ENCODE measurements around the gene ARHGAP26. TPM values are rescaled to one million over a fixed set of nuclear protein-coding genes. Genes with fewer than 3 reads are reported as not detected.
"Not testable (repeated sequence)": the region's sequence is repeated elsewhere in the genome, so short reads cannot be mapped to it uniquely, and the experiment has no call there.

ARHGAP26 gene
- total RNA-seq, 1 donor from 2014 or later: 8.6 TPM

DNA sequence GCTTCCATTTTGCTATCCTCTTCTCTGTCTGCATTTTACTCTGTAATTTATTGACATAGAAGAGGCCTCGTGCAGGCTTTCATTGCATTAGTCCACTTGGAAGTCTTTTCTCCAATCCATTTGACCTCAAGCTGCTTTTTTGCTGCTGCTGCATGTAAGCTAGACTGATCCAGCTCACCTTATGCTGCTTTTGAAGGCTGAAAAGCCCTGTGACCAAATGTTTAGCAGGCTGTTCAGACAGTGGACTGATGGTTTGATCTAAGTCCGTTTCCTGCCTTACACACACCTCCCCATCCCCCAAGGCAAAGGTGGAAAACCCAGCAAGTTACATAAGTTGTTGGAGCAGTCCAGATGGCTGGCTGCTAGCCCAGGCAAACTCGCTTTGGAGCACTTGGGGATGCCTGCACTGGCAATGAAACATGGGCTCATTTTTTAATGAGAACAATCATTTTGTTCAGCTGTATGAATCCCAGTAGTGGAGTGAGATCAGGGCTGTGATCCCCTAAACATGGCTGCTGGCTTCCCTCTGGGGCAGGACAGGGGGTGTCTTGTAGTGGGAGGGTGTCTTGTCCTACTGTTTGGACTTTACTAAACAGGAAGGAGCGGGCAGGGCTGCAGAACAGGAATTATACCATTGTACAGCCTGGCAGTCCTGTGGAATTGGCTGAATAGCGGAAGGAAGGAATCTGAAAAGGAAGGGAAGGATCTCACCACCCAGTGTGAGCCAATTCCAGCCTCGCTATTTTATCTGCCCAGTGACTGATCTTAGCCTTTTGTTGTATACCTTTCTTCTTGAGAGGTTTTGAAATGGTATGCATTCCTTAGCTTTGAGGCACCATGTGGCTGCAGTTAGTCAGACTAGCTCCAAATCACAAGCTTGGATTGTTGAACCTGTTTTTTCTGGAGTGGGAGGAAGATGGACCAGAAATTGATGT lies 212.0 kb downstream of the ARHGAP26 start:
- TF ChIP-seq, protein P1, sequence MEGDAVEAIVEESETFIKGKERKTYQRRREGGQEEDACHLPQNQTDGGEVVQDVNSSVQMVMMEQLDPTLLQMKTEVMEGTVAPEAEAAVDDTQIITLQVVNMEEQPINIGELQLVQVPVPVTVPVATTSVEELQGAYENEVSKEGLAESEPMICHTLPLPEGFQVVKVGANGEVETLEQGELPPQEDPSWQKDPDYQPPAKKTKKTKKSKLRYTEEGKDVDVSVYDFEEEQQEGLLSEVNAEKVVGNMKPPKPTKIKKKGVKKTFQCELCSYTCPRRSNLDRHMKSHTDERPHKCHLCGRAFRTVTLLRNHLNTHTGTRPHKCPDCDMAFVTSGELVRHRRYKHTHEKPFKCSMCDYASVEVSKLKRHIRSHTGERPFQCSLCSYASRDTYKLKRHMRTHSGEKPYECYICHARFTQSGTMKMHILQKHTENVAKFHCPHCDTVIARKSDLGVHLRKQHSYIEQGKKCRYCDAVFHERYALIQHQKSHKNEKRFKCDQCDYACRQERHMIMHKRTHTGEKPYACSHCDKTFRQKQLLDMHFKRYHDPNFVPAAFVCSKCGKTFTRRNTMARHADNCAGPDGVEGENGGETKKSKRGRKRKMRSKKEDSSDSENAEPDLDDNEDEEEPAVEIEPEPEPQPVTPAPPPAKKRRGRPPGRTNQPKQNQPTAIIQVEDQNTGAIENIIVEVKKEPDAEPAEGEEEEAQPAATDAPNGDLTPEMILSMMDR (IDR thresholded peaks at IDR 0.05; ENCODE audit: insufficient read depth, low read length, poor library complexity, severe bottlenecking): no peak
- no peak for DNase-seq (ENCODE audit: low read depth)
- Histone ChIP-seq H3K27me3 (ENCODE audit: control insufficient read depth, insufficient read depth, low read length) (no peaks in the 10 kb centered on the region), H3K36me3 (ENCODE audit: control insufficient read depth, insufficient read depth, low read length) (no peaks in the 10 kb centered on the region), H3K4me3 (ENCODE audit: low read depth, low read length) (no peak overlapping the region)

DNA sequence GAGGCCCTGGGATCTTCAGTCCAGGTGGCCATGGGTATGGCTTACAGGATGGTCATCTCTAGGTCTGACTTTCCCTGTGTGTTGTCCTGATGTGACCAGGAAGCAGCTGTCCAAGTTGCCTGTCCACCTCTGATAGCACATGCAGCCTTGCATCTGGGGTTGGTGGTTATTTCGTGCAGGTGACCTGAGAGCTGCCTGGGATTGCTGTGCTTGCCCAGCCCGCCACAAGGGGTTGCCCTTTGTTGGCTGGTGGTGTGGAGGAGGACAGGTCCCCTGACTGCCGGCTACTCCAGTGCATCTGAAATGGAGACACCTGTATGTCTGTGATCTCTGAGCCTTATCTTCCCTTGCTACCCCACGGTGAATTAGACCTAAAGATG lies 212.6 kb downstream of the ARHGAP26 start:
- Histone ChIP-seq H3K4me3 (ENCODE audit: low read depth, low read length) (no peak overlapping the region), H3K27me3 (ENCODE audit: control insufficient read depth, insufficient read depth, low read length) (no peaks in the 10 kb centered on the region), H3K36me3 (ENCODE audit: control insufficient read depth, insufficient read depth, low read length) (no peaks in the 10 kb centered on the region)
- no peak for DNase-seq (ENCODE audit: low read depth)
- TF ChIP-seq, protein P1 (IDR thresholded peaks at IDR 0.05; ENCODE audit: insufficient read depth, low read length, poor library complexity, severe bottlenecking): peak; percentile 36

DNA sequence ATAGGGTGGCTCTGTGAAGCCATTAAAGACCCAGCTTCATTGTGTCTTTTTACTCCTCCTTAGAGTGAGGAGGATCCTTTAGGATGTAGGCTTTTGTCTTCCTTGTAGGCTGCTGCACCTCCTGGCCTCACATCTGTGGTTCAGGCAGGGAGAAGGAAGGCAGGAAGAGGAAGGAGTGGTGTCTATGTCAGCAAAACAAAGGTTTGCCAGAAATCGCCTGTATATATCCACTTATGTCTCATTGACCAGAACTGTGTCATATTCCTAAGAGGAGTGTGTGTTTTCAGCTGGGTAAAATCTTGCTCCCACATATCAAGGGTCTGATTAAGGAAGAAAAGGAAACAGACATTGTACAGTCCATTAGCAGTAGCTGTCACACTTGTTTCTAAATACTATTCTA lies 213.8 kb downstream of the ARHGAP26 start:
- no peak for DNase-seq (ENCODE audit: low read depth)
- H3K36me3 ChIP-seq (ENCODE audit: control insufficient read depth, insufficient read depth, low read length): no peaks in the 10 kb centered on the region
- TF ChIP-seq, protein P1 (IDR thresholded peaks at IDR 0.05; ENCODE audit: insufficient read depth, low read length, poor library complexity, severe bottlenecking): no peak
- no peak overlapping the region for H3K4me3 ChIP-seq (ENCODE audit: low read depth, low read length)
- H3K27me3 ChIP-seq (ENCODE audit: control insufficient read depth, insufficient read depth, low read length): no peaks in the 10 kb centered on the region

DNA sequence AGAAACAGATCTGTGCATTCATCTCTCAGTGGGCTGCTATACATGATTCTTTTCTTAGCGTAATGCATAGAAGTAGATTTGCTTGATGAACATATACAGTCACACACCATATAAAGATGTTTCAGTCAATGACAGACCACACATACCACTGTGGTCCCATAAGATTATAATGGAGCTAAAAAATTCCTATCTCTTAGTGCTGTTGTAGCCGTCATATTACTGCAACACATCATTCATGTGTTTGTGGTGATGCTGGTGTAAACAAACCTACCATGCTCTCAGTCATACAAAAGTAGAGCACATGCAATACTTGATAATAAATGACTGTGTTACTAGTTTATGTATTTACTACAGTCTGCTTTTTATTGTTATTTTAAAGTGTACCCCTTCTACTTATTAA lies 214.3 kb downstream of the ARHGAP26 start:
- no peaks in the 10 kb centered on the region for H3K36me3 ChIP-seq (ENCODE audit: control insufficient read depth, insufficient read depth, low read length)
- TF ChIP-seq, protein P1 (IDR thresholded peaks at IDR 0.05; ENCODE audit: insufficient read depth, low read length, poor library complexity, severe bottlenecking): no peak
- H3K4me3 ChIP-seq (ENCODE audit: low read depth, low read length): no peak overlapping the region
- no peaks in the 10 kb centered on the region for H3K27me3 ChIP-seq (ENCODE audit: control insufficient read depth, insufficient read depth, low read length)
- DNase-seq (ENCODE audit: low read depth): no peak

DNA sequence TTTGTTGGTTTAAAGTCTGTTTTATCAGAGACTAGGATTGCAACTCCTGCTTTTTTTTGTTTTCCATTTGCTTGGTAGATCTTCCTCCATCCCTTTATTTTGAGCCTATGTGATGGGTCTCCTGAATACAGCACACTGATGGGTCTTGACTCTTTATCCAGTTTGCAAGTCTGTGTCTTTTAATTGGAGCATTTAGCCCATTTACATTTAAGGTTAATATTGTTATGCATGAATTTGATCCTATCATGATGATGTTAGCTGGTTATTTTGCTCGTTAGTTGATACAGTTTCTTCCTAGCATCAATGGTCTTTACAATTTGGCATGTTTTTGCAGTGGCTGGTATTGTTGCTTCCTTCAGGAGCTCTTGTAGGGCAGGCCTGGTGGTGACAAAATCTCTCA lies 219.1 kb downstream of the ARHGAP26 start:
- not testable (repeated sequence) for DNase-seq (ENCODE audit: low read depth); H3K27me3 ChIP-seq (ENCODE audit: control insufficient read depth, insufficient read depth, low read length); H3K4me3 ChIP-seq (ENCODE audit: low read depth, low read length); H3K36me3 ChIP-seq (ENCODE audit: control insufficient read depth, insufficient read depth, low read length)

DNA sequence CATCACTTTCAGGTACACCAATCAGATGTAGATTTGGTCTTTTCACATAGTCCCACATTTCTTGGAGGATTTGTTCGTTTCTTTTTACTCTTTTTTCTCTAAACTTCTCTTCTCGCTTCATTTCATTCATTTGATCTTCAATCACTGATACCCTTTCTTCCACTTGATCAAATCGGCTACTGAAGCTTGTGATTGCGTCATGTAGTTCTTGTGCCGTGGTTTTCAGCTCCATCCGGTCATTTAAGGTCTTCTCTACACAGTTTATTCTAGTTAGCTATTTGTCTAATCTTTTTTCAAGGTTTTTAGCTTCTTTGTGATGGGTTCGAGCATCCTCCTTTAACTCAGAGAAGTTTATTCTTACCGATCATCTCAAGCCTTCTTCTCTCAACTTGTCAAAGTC lies 219.9 kb downstream of the ARHGAP26 start:
- H3K36me3 ChIP-seq (ENCODE audit: control insufficient read depth, insufficient read depth, low read length); DNase-seq (ENCODE audit: low read depth); H3K4me3 ChIP-seq (ENCODE audit: low read depth, low read length); H3K27me3 ChIP-seq (ENCODE audit: control insufficient read depth, insufficient read depth, low read length): not testable (repeated sequence)

DNA sequence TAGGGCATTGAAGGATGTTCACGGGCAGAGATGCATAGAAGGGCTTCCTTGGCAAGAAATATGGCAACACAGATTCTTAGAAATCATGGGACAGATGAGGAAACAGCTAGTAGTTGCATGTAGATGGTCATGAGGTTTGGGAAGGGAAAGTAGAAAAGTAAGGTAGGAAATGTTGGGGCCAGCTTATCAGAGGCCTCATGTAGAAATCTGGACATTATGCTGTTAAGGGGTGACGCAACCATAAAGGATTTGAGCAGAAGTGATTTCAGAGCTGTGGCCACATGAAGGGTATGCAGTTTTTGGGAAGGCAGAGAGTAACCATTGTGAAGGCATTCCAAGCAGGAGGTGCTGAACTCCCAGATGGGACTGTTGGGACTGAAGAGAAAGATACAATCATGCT lies 224.0 kb downstream of the ARHGAP26 start:
- Histone ChIP-seq H3K27me3 (ENCODE audit: control insufficient read depth, insufficient read depth, low read length) (no peaks in the 10 kb centered on the region), H3K36me3 (ENCODE audit: control insufficient read depth, insufficient read depth, low read length) (no peaks in the 10 kb centered on the region), H3K4me3 (ENCODE audit: low read depth, low read length) (no peak overlapping the region)
- DNase-seq (ENCODE audit: low read depth): no peak
- TF ChIP-seq, protein P1 (IDR thresholded peaks at IDR 0.05; ENCODE audit: insufficient read depth, low read length, poor library complexity, severe bottlenecking): no peak

DNA sequence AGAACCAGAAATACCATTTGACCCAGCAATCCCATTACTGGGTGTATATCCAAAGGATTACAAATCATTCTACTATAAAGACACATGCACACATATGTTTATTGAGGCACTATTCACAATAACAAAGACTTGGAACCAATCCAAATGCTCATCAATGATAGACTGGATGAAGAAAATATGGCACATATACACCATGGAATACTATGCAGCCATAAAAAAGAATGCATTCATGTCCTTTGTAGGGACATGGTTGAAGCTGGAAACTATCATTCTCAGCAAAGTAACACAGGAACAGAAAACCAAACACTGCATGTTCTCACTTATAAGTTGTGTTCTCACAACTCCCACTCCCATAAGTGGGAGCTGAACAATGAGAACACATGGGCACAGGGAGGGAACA lies 225.4 kb downstream of the ARHGAP26 start:
- not testable (repeated sequence) for H3K27me3 ChIP-seq (ENCODE audit: control insufficient read depth, insufficient read depth, low read length); H3K4me3 ChIP-seq (ENCODE audit: low read depth, low read length); H3K36me3 ChIP-seq (ENCODE audit: control insufficient read depth, insufficient read depth, low read length); DNase-seq (ENCODE audit: low read depth)
